Cardiac muscle cell (in vitro differentiated cells and primary cell): ENCODE results near the gene PDCD2L. TPM values are rescaled to one million over a fixed set of nuclear protein-coding genes. Genes with fewer than 3 reads are reported as not detected.

ENCODE experiments used
- DNase-seq, 2 donors: peaks; one replicate each; pipeline versions ENCODE4 v3.0.0 to v3.0.0-alpha.2; 2010 to 2017; ENCODE audit warnings: low read depth in 1 of 2, low spot score in 1 of 2
- H3K27ac ChIP-seq: fragments of 200-600 bp; sonication (generic); 2 replicates; pipeline ENCODE4 v1.5.1; 2016
- H3K27me3 ChIP-seq: fragments of 200-600 bp; sonication (generic); 2 replicates; pipeline ENCODE4 v1.6.0; 2016; ENCODE audit warnings: control low read depth
- H3K36me3 ChIP-seq: fragments of 200-600 bp; sonication (generic); 2 replicates; pipeline ENCODE4 v1.5.1; 2016; ENCODE audit warnings: control low read depth
- H3K4me1 ChIP-seq: fragments of 200-600 bp; sonication (generic); 2 replicates; pipeline ENCODE4 v1.8.1; 2017; ENCODE audit warnings: low read depth, mild to moderate bottlenecking, mixed run types
- H3K4me3 ChIP-seq: fragments of 200-600 bp; sonication (generic); 2 replicates; pipeline ENCODE4 v1.5.1; 2016; ENCODE audit warnings: mild to moderate bottlenecking
- H3K9me3 ChIP-seq: fragments of 200-600 bp; sonication (generic); 2 replicates; pipeline ENCODE4 v1.5.1; 2017; ENCODE audit warnings: low read depth, mild to moderate bottlenecking, control low read depth
- CTCF ChIP-seq: IDR thresholded peaks from 2 replicates; pipeline ENCODE4 v1.5.1; 2012; ENCODE audit warnings: low read depth, mild to moderate bottlenecking, low read length
- polyA plus RNA-seq: library from polyadenylated mRNA; unstranded; fragments of >200 nt; fragmentation: Nextera tagmentation; extraction: Ambion mirVana; gene quantifications from 2 replicates; pipeline ENCODE4 v1.2.1, GENCODE V29; 2016
- total RNA-seq: library from RNA; depleted of rRNA; stranded (reverse); fragments of >200 nt; gene quantifications from 2 replicates; pipeline ENCODE4 v1.2.3, GENCODE V29; 2016

The PDCD2L gene
- total and polyA plus RNA-seq, 2 experiments from 2014 or later = 14.9 to 37.6 TPM

- TF ChIP-seq CTCF = no peak
- Histone ChIP-seq H3K27ac (peak overlapping the region; percentile 63), H3K36me3 (peaks cover 59% of the 10 kb centered on the region), H3K9me3 (no peaks in the 10 kb centered on the region), H3K4me1 (peaks cover 15% of the 10 kb centered on the region), H3K4me3 (no peak overlapping the region), H3K27me3 (no peaks in the 10 kb centered on the region)
- DNase-seq = no peak
Observed at GRCh38 chr19:34370117-34370516, 34.1 kb upstream of the PDCD2L start.

GRCh38 chr19:34370983-34371382 lies 33.2 kb upstream of the PDCD2L start:
- TF ChIP-seq CTCF = no peak
- no peak for DNase-seq
- H3K27ac ChIP-seq = peak overlapping the region; percentile 63
- H3K27me3 ChIP-seq = no peaks in the 10 kb centered on the region
- peaks cover 67% of the 10 kb centered on the region for H3K36me3 ChIP-seq
- H3K9me3 ChIP-seq = no peaks in the 10 kb centered on the region
- H3K4me3 ChIP-seq = no peak overlapping the region
- peaks cover 14% of the 10 kb centered on the region for H3K4me1 ChIP-seq

- Histone ChIP-seq H3K27me3 (no peaks in the 10 kb centered on the region), H3K4me1 (peaks cover 3% of the 10 kb centered on the region), H3K4me3 (no peak overlapping the region), H3K36me3 (peaks cover 64% of the 10 kb centered on the region), H3K27ac (no peak overlapping the region), H3K9me3 (no peaks in the 10 kb centered on the region)
- no peak for TF ChIP-seq CTCF
- DNase-seq = no peak
Observed at GRCh38 chr19:34373601-34374288, 30.5 kb upstream of the PDCD2L start.

- no peak for TF ChIP-seq CTCF
- H3K4me1 ChIP-seq = no peaks in the 10 kb centered on the region
- no peaks in the 10 kb centered on the region for H3K9me3 ChIP-seq
- DNase-seq = peak in 1 of 2 donors; percentile 48
- H3K27me3 ChIP-seq = no peaks in the 10 kb centered on the region
- no peak overlapping the region for H3K27ac ChIP-seq
- peaks cover 63% of the 10 kb centered on the region for H3K36me3 ChIP-seq
- H3K4me3 ChIP-seq = no peak overlapping the region
Observed at GRCh38 chr19:34375598-34375997, 28.6 kb upstream of the PDCD2L start.

GRCh38 chr19:34380639-34381241 lies 23.5 kb upstream of the PDCD2L start:
- Histone ChIP-seq H3K27me3 (no peaks in the 10 kb centered on the region), H3K36me3 (peaks cover 81% of the 10 kb centered on the region), H3K4me1 (no peaks in the 10 kb centered on the region), H3K9me3 (no peaks in the 10 kb centered on the region), H3K4me3 (no peak overlapping the region), H3K27ac (no peak overlapping the region)
- no peak for TF ChIP-seq CTCF
- DNase-seq = no peak
